IMR-90 (cell line): Measurements from ENCODE around the gene TAB2. TPM values are rescaled to one million over a fixed set of nuclear protein-coding genes. Genes with fewer than 3 reads are reported as not detected.

Experiments
- ATAC-seq: fragments of 200-7000 bp; cut with Tn5 transposase; 2 replicates; pipeline ENCODE4 v1.9.1; 2020; ENCODE audit warnings: low read depth, mild to moderate bottlenecking, moderate library complexity
- BruUV-seq: library from RNA; stranded (reverse); fragments of 400-500 nt; replicated peaks from 2 replicates; lab custom pipeline; 2021; lab: Mats Ljungman, UMichigan
- CTCF ChIA-PET: fragments of 300-600 bp; formaldehyde crosslinking; extraction: SDS; loops from one replicate; lab custom pipeline; 2021; ENCODE audit warnings: antibody characterized with exemption; lab: Yijun Ruan, JAX
- POLR2A ChIA-PET: fragments of 300-600 bp; sonication (Branson Sonifier 250); formaldehyde crosslinking; loops from one replicate; lab custom pipeline; 2022; ENCODE audit warnings: antibody characterized with exemption; ENCODE audit not compliant: unreplicated experiment; lab: Charles Lee
- DNase-seq: peaks from one replicate; pipeline ENCODE4 v3.0.0; 2013
- H2AFZ ChIP-seq: replicated peaks from 2 replicates; pipeline ENCODE3; 2013; ENCODE audit warnings: low read length, mild to moderate bottlenecking; ENCODE audit not compliant: poor library complexity
- H2AK5ac ChIP-seq: 2 replicates; pipeline ENCODE4 v1.6.1; 2013; ENCODE audit warnings: low read depth, low read length, inconsistent platforms
- H2AK9ac ChIP-seq: replicated peaks from 2 replicates; pipeline ENCODE3; 2013; ENCODE audit warnings: mild to moderate bottlenecking, low read depth, low read length, moderate library complexity; ENCODE audit not compliant: poor library complexity
- H2BK120ac ChIP-seq: 2 replicates; pipeline ENCODE4 v1.6.1; 2013; ENCODE audit warnings: low read depth, low read length, inconsistent platforms
- H2BK15ac ChIP-seq: 3 replicates; pipeline ENCODE4 v1.6.1; 2013; ENCODE audit warnings: low read depth, low read length, inconsistent platforms
- H2BK20ac ChIP-seq: 2 replicates; pipeline ENCODE4 v1.6.1; 2013; ENCODE audit warnings: low read depth, mild to moderate bottlenecking, inconsistent platforms, low read length, moderate library complexity
- H2BK5ac ChIP-seq: 2 replicates; pipeline ENCODE4 v1.6.1; 2013; ENCODE audit warnings: mild to moderate bottlenecking, low read depth, low read length, inconsistent platforms; ENCODE audit not compliant: poor library complexity, severe bottlenecking
- H3K14ac ChIP-seq: replicated peaks from 2 replicates; pipeline ENCODE4 v1.6.1; 2013; ENCODE audit warnings: low read depth, low read length, inconsistent platforms
- H3K18ac ChIP-seq: 2 replicates; pipeline ENCODE4 v1.6.1; 2013; ENCODE audit warnings: low read depth, low read length, control low read depth
- H3K23ac ChIP-seq: 2 replicates; pipeline ENCODE4 v1.6.1; 2013; ENCODE audit warnings: low read depth, low read length, inconsistent platforms
- H3K27ac ChIP-seq: 2 replicates; pipeline ENCODE4 v1.5.1; 2013; ENCODE audit warnings: mild to moderate bottlenecking, control low read depth, low read length; ENCODE audit not compliant: insufficient read depth
- H3K27me3 ChIP-seq: 2 replicates; pipeline ENCODE4 v1.6.1; 2013; ENCODE audit warnings: low read length; ENCODE audit not compliant: control insufficient read depth, insufficient read depth
- H3K36me3 ChIP-seq: 2 replicates; pipeline ENCODE4 v1.6.1; 2013; ENCODE audit warnings: low read length, mixed read lengths; ENCODE audit not compliant: control insufficient read depth, insufficient read depth
- H3K4ac ChIP-seq: 2 replicates; pipeline ENCODE4 v1.6.1; 2013; ENCODE audit warnings: low read depth, low read length, inconsistent platforms
- H3K4me1 ChIP-seq: 2 replicates; pipeline ENCODE4 v1.6.1; 2013; ENCODE audit warnings: low read length, mixed read lengths; ENCODE audit not compliant: control insufficient read depth, insufficient read depth
- H3K4me2 ChIP-seq: 2 replicates; pipeline ENCODE4 v1.6.1; 2013; ENCODE audit warnings: low read depth, mild to moderate bottlenecking, control low read depth, low read length, moderate library complexity
- H3K4me3 ChIP-seq: 2 replicates; pipeline ENCODE4 v1.5.1; 2013; ENCODE audit warnings: low read depth, mild to moderate bottlenecking, control low read depth, low read length, moderate library complexity; ENCODE audit not compliant: insufficient read depth
- H3K56ac ChIP-seq: 2 replicates; pipeline ENCODE4 v1.6.1; 2013; ENCODE audit warnings: low read length, inconsistent platforms; ENCODE audit not compliant: insufficient read depth; ENCODE audit errors: extremely low read depth
- H3K79me1 ChIP-seq, 2 experiments: 2 replicates each; pipeline ENCODE4 v1.6.1; 2013; ENCODE audit warnings: low read length in 2 of 2, inconsistent platforms in 1 of 2, low read depth in 1 of 2
- H3K9ac ChIP-seq: 2 replicates; pipeline ENCODE4 v1.6.1; 2013; ENCODE audit warnings: low read depth, low read length, control low read depth
- H3K9me1 ChIP-seq: 2 replicates; pipeline ENCODE4 v1.6.1; 2013; ENCODE audit warnings: low read length, inconsistent platforms; ENCODE audit not compliant: insufficient read depth
- H3K9me3 ChIP-seq: 2 replicates; pipeline ENCODE4 v1.6.1; 2013; ENCODE audit warnings: low read length; ENCODE audit not compliant: control insufficient read depth, insufficient read depth
- H4K20me1 ChIP-seq: 2 replicates; pipeline ENCODE4 v1.6.1; 2013; ENCODE audit warnings: low read length, inconsistent platforms; ENCODE audit not compliant: insufficient read depth
- H4K5ac ChIP-seq: 2 replicates; pipeline ENCODE4 v1.6.1; 2013; ENCODE audit warnings: mild to moderate bottlenecking, low read depth, low read length, control low read depth
- H4K8ac ChIP-seq, 2 experiments: 2 replicates each; pipeline ENCODE4 v1.6.1; 2013; ENCODE audit warnings: low read depth in 2 of 2, low read length in 2 of 2, control low read depth in 1 of 2, inconsistent platforms in 1 of 2
- H4K91ac ChIP-seq: 2 replicates; pipeline ENCODE4 v1.6.1; 2013; ENCODE audit warnings: low read depth, low read length, inconsistent platforms; ENCODE audit not compliant: insufficient read depth
- BHLHE40 ChIP-seq: fragments of 150-350 bp; IDR thresholded peaks from 2 replicates; pipeline ENCODE4 v1.6.1; 2016; ENCODE audit warnings: mild to moderate bottlenecking, low read depth, low read length
- CEBPB ChIP-seq: IDR thresholded peaks from 2 replicates; pipeline ENCODE4 v1.6.1; 2012; ENCODE audit warnings: low read depth, low read length, improper control_type of control experiment
- CHD1 ChIP-seq: IDR thresholded peaks from 2 replicates; pipeline ENCODE4 v1.6.1; 2012; ENCODE audit warnings: low read depth, low read length, improper control_type of control experiment
- FOS ChIP-seq: fragments of 150-350 bp; IDR thresholded peaks from 2 replicates; pipeline ENCODE4 v1.6.1; 2016; ENCODE audit warnings: low read depth, low read length
- MAFK ChIP-seq: IDR thresholded peaks from 2 replicates; pipeline ENCODE4 v1.6.1; 2012; ENCODE audit warnings: low read depth, low read length, improper control_type of control experiment
- MAZ ChIP-seq: IDR thresholded peaks from 2 replicates; pipeline ENCODE4 v1.6.1; 2012; ENCODE audit warnings: low read depth, mild to moderate bottlenecking, low read length, improper control_type of control experiment, moderate library complexity, borderline replicate concordance
- MXI1 ChIP-seq: IDR thresholded peaks from 2 replicates; pipeline ENCODE4 v1.6.1; 2012; ENCODE audit warnings: low read depth, mild to moderate bottlenecking, low read length, moderate library complexity, borderline replicate concordance
- NFE2L2 ChIP-seq: fragments of 150-350 bp; IDR thresholded peaks from 2 replicates; pipeline ENCODE4 v1.6.1; 2016; ENCODE audit warnings: low read depth, mild to moderate bottlenecking, low read length
- POLR2A ChIP-seq: IDR thresholded peaks from 2 replicates; pipeline ENCODE4 v1.6.1; 2012; ENCODE audit warnings: mild to moderate bottlenecking, low read depth, low read length
- RAD21 ChIP-seq: IDR thresholded peaks from 2 replicates; pipeline ENCODE4 v1.6.1; 2012; ENCODE audit warnings: low read length, improper control_type of control experiment
- RCOR1 ChIP-seq: IDR thresholded peaks from 2 replicates; pipeline ENCODE4 v1.6.1; 2012; ENCODE audit warnings: mild to moderate bottlenecking, low read length, improper control_type of control experiment; ENCODE audit not compliant: insufficient replicate concordance
- RFX5 ChIP-seq: IDR thresholded peaks from 2 replicates; pipeline ENCODE4 v1.8.0; 2012; ENCODE audit warnings: low read depth, mild to moderate bottlenecking, low read length, moderate library complexity
- SMC3 ChIP-seq: fragments of 150-350 bp; IDR thresholded peaks from 2 replicates; pipeline ENCODE4 v1.6.1; 2016; ENCODE audit warnings: low read depth, mild to moderate bottlenecking, antibody characterized with exemption, low read length, moderate library complexity
- WGBS, 2 experiments: methylation state at CpG; one replicate each; pipeline versions ENCODE4 v1.1.5 to v1.1.7; 2013; ENCODE audit warnings: missing lambda C conversion rate in 2 of 2; ENCODE audit not compliant: insufficient read length in 1 of 2; ENCODE audit errors: extremely low coverage in 2 of 2; 5-methylcytosine and 5-hydroxymethylcytosine counted together
- dilution Hi-C: fragments of 300-500 bp; cut with HindIII; formaldehyde crosslinking; loops from one replicate; pipeline ENCODE4 v1.14.3; 2018; ENCODE audit warnings: low sequenced_read_pairs; ENCODE audit not compliant: unreplicated experiment
- in situ Hi-C: fragments of 300-500 bp; cut with MboI; formaldehyde crosslinking; loops from 3 replicates; pipeline ENCODE4 v1.14.3; 2019; ENCODE audit warnings: low sequenced_read_pairs, inconsistent platforms, mixed read lengths
- intact Hi-C: fragments of 100-400 bp; cut with micrococcal nuclease; formaldehyde crosslinking; loops from 2 replicates; pipeline ENCODE4 v1.10.0; 2022
- polyA plus RNA-seq, 3 experiments: library from polyadenylated mRNA; depleted of rRNA; stranded (reverse); fragments of >200 nt; gene quantifications; 2 replicates each; pipeline ENCODE4 v1.2.3, GENCODE V29; 2012; ENCODE audit warnings: low replicate concordance in 1 of 3
- total RNA-seq: library from RNA; depleted of rRNA; stranded (reverse); fragments of >200 nt; gene quantifications from 2 replicates; pipeline ENCODE4 v1.2.3, GENCODE V29; 2012
- TF ChIP-seq, protein P1 (sequence below): fragments of 150-350 bp; IDR thresholded peaks from 2 replicates; pipeline ENCODE4 v1.6.1; 2016; ENCODE audit warnings: low read depth, mild to moderate bottlenecking, low read length, moderate library complexity, borderline replicate concordance
- TF ChIP-seq, protein P2 (sequence below): fragments of 150-350 bp; IDR thresholded peaks from 2 replicates; pipeline ENCODE4 v1.6.1; 2017; ENCODE audit warnings: mild to moderate bottlenecking, antibody characterized with exemption, low read length, low read depth
- TF ChIP-seq, protein P3 (sequence below): conservative IDR thresholded peaks from 2 replicates; pipeline ENCODE4 v1.5.1; 2012; ENCODE audit warnings: mild to moderate bottlenecking, low read depth, low read length, improper control_type of control experiment

The TAB2 gene
- total and polyA plus RNA-seq, 2 of the 4 experiments (the other 2 are of a cell fraction): 20.8 to 25.3 TPM

DNA sequence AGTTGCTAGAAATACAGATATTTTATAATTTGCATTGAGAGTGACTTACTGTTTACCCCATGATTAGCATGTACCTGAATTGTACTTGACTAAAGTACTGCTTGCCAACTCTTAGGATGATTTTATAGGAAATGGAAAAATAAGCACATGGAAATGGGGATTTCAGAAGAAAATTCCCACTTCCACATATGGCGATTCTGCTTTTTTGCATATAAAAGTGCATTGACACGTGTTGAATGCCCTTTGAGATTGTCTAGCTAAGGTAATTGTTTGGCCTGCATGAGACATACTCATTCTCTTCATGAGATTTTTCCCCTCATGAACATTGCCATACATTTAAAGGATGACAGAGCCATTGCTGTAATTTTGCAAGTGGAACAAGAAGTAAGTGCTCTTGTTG is 10.1 kb downstream of the TAB2 start:
- no peak overlapping the region for H4K5ac ChIP-seq
- no peak overlapping the region for H2AK9ac ChIP-seq
- BruUV-seq: no TSS peak
- peaks cover 3 to 57% of the 10 kb centered on the region in 2 experiments; a peak in 3 of 4 replicates for H3K79me1 ChIP-seq
- intact Hi-C loops: no loop called here
- no peak overlapping the region for H2BK5ac ChIP-seq
- ChIA-PET POLR2A (no interaction called here), CTCF (no interaction called here)
- H3K14ac ChIP-seq: no peak overlapping the region
- no peaks in the 10 kb centered on the region for H3K9me3 ChIP-seq
- H3K27me3 ChIP-seq: no peaks in the 10 kb centered on the region
- H4K8ac ChIP-seq: no peak overlapping the region
- H3K27ac ChIP-seq: no peak overlapping the region
- H3K18ac ChIP-seq: no peak overlapping the region
- ATAC-seq: no peak
- TF ChIP-seq BHLHE40 (no peak), CHD1 (no peak), FOS (no peak), CEBPB (no peak), NFE2L2 (no peak), SMC3 (no peak), MAZ (no peak), RFX5 (no peak), RAD21 (no peak), RCOR1 (no peak), MAFK (no peak), MXI1 (no peak), POLR2A (no peak)
- TF ChIP-seq, protein P1, sequence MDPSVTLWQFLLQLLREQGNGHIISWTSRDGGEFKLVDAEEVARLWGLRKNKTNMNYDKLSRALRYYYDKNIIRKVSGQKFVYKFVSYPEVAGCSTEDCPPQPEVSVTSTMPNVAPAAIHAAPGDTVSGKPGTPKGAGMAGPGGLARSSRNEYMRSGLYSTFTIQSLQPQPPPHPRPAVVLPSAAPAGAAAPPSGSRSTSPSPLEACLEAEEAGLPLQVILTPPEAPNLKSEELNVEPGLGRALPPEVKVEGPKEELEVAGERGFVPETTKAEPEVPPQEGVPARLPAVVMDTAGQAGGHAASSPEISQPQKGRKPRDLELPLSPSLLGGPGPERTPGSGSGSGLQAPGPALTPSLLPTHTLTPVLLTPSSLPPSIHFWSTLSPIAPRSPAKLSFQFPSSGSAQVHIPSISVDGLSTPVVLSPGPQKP: no peak
- TF ChIP-seq, protein P2, sequence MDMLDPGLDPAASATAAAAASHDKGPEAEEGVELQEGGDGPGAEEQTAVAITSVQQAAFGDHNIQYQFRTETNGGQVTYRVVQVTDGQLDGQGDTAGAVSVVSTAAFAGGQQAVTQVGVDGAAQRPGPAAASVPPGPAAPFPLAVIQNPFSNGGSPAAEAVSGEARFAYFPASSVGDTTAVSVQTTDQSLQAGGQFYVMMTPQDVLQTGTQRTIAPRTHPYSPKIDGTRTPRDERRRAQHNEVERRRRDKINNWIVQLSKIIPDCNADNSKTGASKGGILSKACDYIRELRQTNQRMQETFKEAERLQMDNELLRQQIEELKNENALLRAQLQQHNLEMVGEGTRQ: no peak
- TF ChIP-seq, protein P3, sequence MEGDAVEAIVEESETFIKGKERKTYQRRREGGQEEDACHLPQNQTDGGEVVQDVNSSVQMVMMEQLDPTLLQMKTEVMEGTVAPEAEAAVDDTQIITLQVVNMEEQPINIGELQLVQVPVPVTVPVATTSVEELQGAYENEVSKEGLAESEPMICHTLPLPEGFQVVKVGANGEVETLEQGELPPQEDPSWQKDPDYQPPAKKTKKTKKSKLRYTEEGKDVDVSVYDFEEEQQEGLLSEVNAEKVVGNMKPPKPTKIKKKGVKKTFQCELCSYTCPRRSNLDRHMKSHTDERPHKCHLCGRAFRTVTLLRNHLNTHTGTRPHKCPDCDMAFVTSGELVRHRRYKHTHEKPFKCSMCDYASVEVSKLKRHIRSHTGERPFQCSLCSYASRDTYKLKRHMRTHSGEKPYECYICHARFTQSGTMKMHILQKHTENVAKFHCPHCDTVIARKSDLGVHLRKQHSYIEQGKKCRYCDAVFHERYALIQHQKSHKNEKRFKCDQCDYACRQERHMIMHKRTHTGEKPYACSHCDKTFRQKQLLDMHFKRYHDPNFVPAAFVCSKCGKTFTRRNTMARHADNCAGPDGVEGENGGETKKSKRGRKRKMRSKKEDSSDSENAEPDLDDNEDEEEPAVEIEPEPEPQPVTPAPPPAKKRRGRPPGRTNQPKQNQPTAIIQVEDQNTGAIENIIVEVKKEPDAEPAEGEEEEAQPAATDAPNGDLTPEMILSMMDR: no peak
- H3K4me1 ChIP-seq: peaks cover 6% of the 10 kb centered on the region
- H3K9ac ChIP-seq: no peak overlapping the region
- no peaks in the 10 kb centered on the region for H3K36me3 ChIP-seq
- H3K4me3 ChIP-seq: no peak overlapping the region
- H2BK120ac ChIP-seq: no peak overlapping the region
- dilution Hi-C loops: no loop called here
- in situ Hi-C loops: no loop called here
- no peak overlapping the region for H2AK5ac ChIP-seq
- no peak overlapping the region for H3K4me2 ChIP-seq
- no peak overlapping the region for H2BK20ac ChIP-seq
- peaks cover 4% of the 10 kb centered on the region; the same call in 1 of the 2 replicates for H3K9me1 ChIP-seq
- no CpG with 5 or more reads among the region's 2 CpGs for WGBS, 2 experiments
- no peak for DNase-seq
- H3K23ac ChIP-seq: no peak overlapping the region
- no peak overlapping the region for H4K91ac ChIP-seq
- no peak overlapping the region for H2BK15ac ChIP-seq
- no peak overlapping the region for H3K4ac ChIP-seq
- peaks cover 80% of the 10 kb centered on the region for H4K20me1 ChIP-seq
- H3K56ac ChIP-seq: no peak overlapping the region
- H2AFZ ChIP-seq: no peak overlapping the region
